ENCODE data around the gene EFNA4. TPM values are rescaled to one million over a fixed set of nuclear protein-coding genes. Genes with fewer than 3 reads are reported as not detected.

Gene EFNA4
- total RNA-seq, 1 experiment from 2014 or later, result 22.7 TPM

GRCh38 chr1:155086856-155087535 is 23.5 kb downstream of the EFNA4 start:
- DNase-seq (ENCODE audit: low spot score) (peak; percentile 50), ATAC-seq (no peak)
- CTCF ChIA-PET, result interaction anchor here (1.0 to 3.1 kb wide), 19 partner anchors 8 to 217 kb away, joined by 3 to 156 read pairs (median 23); partner anchors contain the start of genes ADAM15, CKS1B, DPM3 and EFNA4
- no peak overlapping the region for H3K27ac Mint-ChIP-seq
- H3K4me1 Mint-ChIP-seq, result peaks cover 38% of the 10 kb centered on the region
- peaks cover 34% of the 10 kb centered on the region for H3K27me3 Mint-ChIP-seq (ENCODE audit: low read depth)
- H3K9me3 Mint-ChIP-seq, result no peaks in the 10 kb centered on the region
- POLR2A ChIA-PET, result no interaction called here
- H3K4me3 Mint-ChIP-seq, result 0 out of 2 replicates have a peak overlapping the region, but pooled peaks have one; percentile 95
- TF ChIP-seq RORB (CRISPR knock-in tag; IDR thresholded peaks at IDR 0.05) (no peak), ZNF281 (CRISPR knock-in tag; IDR thresholded peaks at IDR 0.05) (no peak), ATF2 (CRISPR knock-in tag; IDR thresholded peaks at IDR 0.05; ENCODE audit: borderline replicate concordance, low read depth) (no peak), ZNF121 (CRISPR knock-in tag; IDR thresholded peaks at IDR 0.05) (no peak), CBFB (CRISPR knock-in tag; IDR thresholded peaks at IDR 0.05; ENCODE audit: low read depth) (no peak), HMGA2 (CRISPR knock-in tag; IDR thresholded peaks at IDR 0.05) (no peak), NFE2L1 (CRISPR knock-in tag; IDR thresholded peaks at IDR 0.05) (no peak)
- H3K36me3 Mint-ChIP-seq, result no peaks in the 10 kb centered on the region

- POLR2A ChIA-PET, result interaction anchor here (0.5 to 1.6 kb wide), 11 partner anchors 9 to 120 kb away, joined by 3 to 9 read pairs (median 5); partner anchors contain the start of genes KRTCAP2, SHC1 and SLC50A1
- no peaks in the 10 kb centered on the region for H3K36me3 Mint-ChIP-seq
- TF ChIP-seq ETV6 (CRISPR knock-in tag; IDR thresholded peaks at IDR 0.05) (no peak), MAX (CRISPR knock-in tag; IDR thresholded peaks at IDR 0.05) (peak; percentile 79; the same call in 1 of the 2 replicates), RELA (CRISPR knock-in tag; IDR thresholded peaks at IDR 0.05; ENCODE audit: borderline replicate concordance) (no peak), EMX1 (CRISPR knock-in tag; IDR thresholded peaks at IDR 0.05) (no peak), ZSCAN18 (CRISPR knock-in tag; IDR thresholded peaks at IDR 0.05) (no peak), SP1 (CRISPR knock-in tag; conservative IDR thresholded peaks at IDR 0.05) (no peak), USF2 (CRISPR knock-in tag; IDR thresholded peaks at IDR 0.05) (peak; percentile 73), SMAD3 (CRISPR knock-in tag; IDR thresholded peaks at IDR 0.05; ENCODE audit: borderline replicate concordance) (no peak), PREB (CRISPR knock-in tag; IDR thresholded peaks at IDR 0.05; ENCODE audit: borderline replicate concordance) (no peak), CTCF (IDR thresholded peaks at IDR 0.05) (peak; percentile 99), PRDM15 (CRISPR knock-in tag; IDR thresholded peaks at IDR 0.05) (no peak), HMGA2 (CRISPR knock-in tag; IDR thresholded peaks at IDR 0.05) (no peak)
Observed at GRCh38 chr1:155091071-155092051, 27.8 kb downstream of the EFNA4 start.

More at GRCh38 chr1:155091071-155092051, 27.8 kb downstream of the EFNA4 start:
- H3K4me1 Mint-ChIP-seq, result peaks cover 28% of the 10 kb centered on the region
- H3K4me3 Mint-ChIP-seq, result peak overlapping the region; percentile 32
- H3K9me3 Mint-ChIP-seq, result no peaks in the 10 kb centered on the region
- CTCF ChIA-PET, result interaction anchor here (0.5 to 6.8 kb wide), 58 partner anchors 9 to 571 kb away, joined by 3 to 605 read pairs (median 6); partner anchors contain the start of genes ADAM15, CLK2, DPM3 and EFNA1
- peak; percentile 80 for ATAC-seq
- H3K27ac Mint-ChIP-seq, result no peak overlapping the region
- H3K27me3 Mint-ChIP-seq (ENCODE audit: low read depth), result peaks cover 12% of the 10 kb centered on the region
- DNase-seq (ENCODE audit: low spot score), result peak; percentile 94

All from WTC11 (cell line).